OCI-LY3 (cell line): ENCODE data around the gene MLPH.

Experiments used
- H2AFZ ChIP-seq: fragments of 200-600, 300-600 bp; shearing (Covaris generic); 2 replicates; pipeline ENCODE4 v1.6.0; 2014; ENCODE audit warnings: antibody characterized with exemption, low read depth, low read length
- H3K27ac ChIP-seq: fragments of 200-600, 300-600 bp; sonication (generic); 2 replicates; pipeline ENCODE4 v1.5.1; 2014; ENCODE audit warnings: mild to moderate bottlenecking, low read length, moderate library complexity, mixed read lengths
- H3K27me3 ChIP-seq: fragments of 200-600, 300-600 bp; sonication (generic); 2 replicates; pipeline ENCODE4 v1.6.1; 2014; ENCODE audit warnings: low read depth, low read length, mixed read lengths
- H3K36me3 ChIP-seq: fragments of 200-600, 300-600 bp; sonication (generic); replicated peaks from 2 replicates; pipeline ENCODE3; 2014; ENCODE audit warnings: low read depth, low read length, mixed read lengths
- H3K4me1 ChIP-seq: fragments of 300-600, 200-600 bp; sonication (generic); 2 replicates; pipeline ENCODE4 v1.6.1; 2014; ENCODE audit warnings: low read length, mixed read lengths
- H3K4me2 ChIP-seq: fragments of 200-600, 300-600 bp; sonication (generic); 2 replicates; pipeline ENCODE4 v1.6.1; 2014; ENCODE audit warnings: low read length, mixed read lengths
- H3K4me3 ChIP-seq: fragments of 300-600, 200-600 bp; sonication (generic); 2 replicates; pipeline ENCODE4 v1.5.1; 2014; ENCODE audit warnings: antibody characterized with exemption, mild to moderate bottlenecking, low read length, moderate library complexity
- H3K79me2 ChIP-seq: fragments of 300-600, 200-600 bp; shearing (Covaris generic); 2 replicates; pipeline ENCODE4 v1.6.1; 2014; ENCODE audit warnings: mild to moderate bottlenecking, low read length, mixed read lengths
- H3K9ac ChIP-seq: fragments of 300-600, 200-600 bp; shearing (Covaris generic); 2 replicates; pipeline ENCODE4 v1.6.0; 2014; ENCODE audit warnings: mild to moderate bottlenecking, low read length, moderate library complexity
- H3K9me3 ChIP-seq: fragments of 200-600, 300-600 bp; shearing (Covaris generic); 2 replicates; pipeline ENCODE4 v1.6.1; 2014; ENCODE audit warnings: low read length, mixed read lengths; ENCODE audit not compliant: insufficient read depth
- H4K20me1 ChIP-seq: fragments of 200-600, 300-600 bp; sonication (generic); 2 replicates; pipeline ENCODE4 v1.6.1; 2016; ENCODE audit warnings: low read length, mixed read lengths; ENCODE audit not compliant: insufficient read depth
- CTCF ChIP-seq: fragments of 200-600, 300-600 bp; sonication (generic); IDR thresholded peaks from 2 replicates; pipeline ENCODE4 v1.5.1; 2014; ENCODE audit warnings: antibody characterized with exemption, low read length, low read depth
- EZH2phosphoT487 ChIP-seq: fragments of 200-600 bp; shearing (Covaris generic); IDR thresholded peaks from 2 replicates; pipeline ENCODE4 v1.6.1; 2018; ENCODE audit warnings: antibody characterized with exemption, mixed run types, low read depth

MLPH gene

GRCh38 chr2:237513693-237514092 is 26.6 kb downstream of the MLPH start:
- no peak overlapping the region for H3K27ac ChIP-seq
- no peaks in the 10 kb centered on the region for H3K27me3 ChIP-seq
- peaks cover 12% of the 10 kb centered on the region for H3K4me1 ChIP-seq
- no peak for TF ChIP-seq EZH2phosphoT487
- no peak for TF ChIP-seq CTCF
- no peak overlapping the region for H3K9ac ChIP-seq
- H3K4me2 ChIP-seq = no peak overlapping the region
- no peaks in the 10 kb centered on the region for H3K9me3 ChIP-seq
- no peaks in the 10 kb centered on the region for H3K36me3 ChIP-seq
- H3K79me2 ChIP-seq = no peaks in the 10 kb centered on the region
- no peaks in the 10 kb centered on the region for H4K20me1 ChIP-seq
- H3K4me3 ChIP-seq = no peak overlapping the region
- no peak overlapping the region for H2AFZ ChIP-seq

- H3K27me3 ChIP-seq = no peaks in the 10 kb centered on the region
- no peaks in the 10 kb centered on the region for H3K36me3 ChIP-seq
- TF ChIP-seq EZH2phosphoT487 (no peak), CTCF (no peak)
- no peak overlapping the region for H2AFZ ChIP-seq
- no peak overlapping the region for H3K9ac ChIP-seq
- no peaks in the 10 kb centered on the region for H3K9me3 ChIP-seq
- peaks cover 12% of the 10 kb centered on the region for H3K4me1 ChIP-seq
- no peak overlapping the region for H3K4me2 ChIP-seq
- H3K27ac ChIP-seq = no peak overlapping the region
- H3K4me3 ChIP-seq = no peak overlapping the region
- H3K79me2 ChIP-seq = no peaks in the 10 kb centered on the region
- H4K20me1 ChIP-seq = no peaks in the 10 kb centered on the region
Observed at GRCh38 chr2:237514474-237515130, 27.6 kb downstream of the MLPH start.

- H3K9me3 ChIP-seq = no peaks in the 10 kb centered on the region
- H3K4me1 ChIP-seq = peaks cover 12% of the 10 kb centered on the region
- no peaks in the 10 kb centered on the region for H3K27me3 ChIP-seq
- no peak overlapping the region for H3K9ac ChIP-seq
- no peak overlapping the region for H2AFZ ChIP-seq
- no peak overlapping the region for H3K4me3 ChIP-seq
- H3K27ac ChIP-seq = no peak overlapping the region
- no peaks in the 10 kb centered on the region for H3K36me3 ChIP-seq
- H4K20me1 ChIP-seq = no peaks in the 10 kb centered on the region
- H3K4me2 ChIP-seq = no peak overlapping the region
- TF ChIP-seq EZH2phosphoT487 (no peak), CTCF (no peak)
- H3K79me2 ChIP-seq = no peaks in the 10 kb centered on the region
Observed at GRCh38 chr2:237515166-237515565, 28.1 kb downstream of the MLPH start.

GRCh38 chr2:237515621-237516275 is 28.7 kb downstream of the MLPH start:
- no peaks in the 10 kb centered on the region for H3K9me3 ChIP-seq
- TF ChIP-seq EZH2phosphoT487 = no peak
- no peak for TF ChIP-seq CTCF
- H3K36me3 ChIP-seq = no peaks in the 10 kb centered on the region
- H3K9ac ChIP-seq = no peak overlapping the region
- no peaks in the 10 kb centered on the region for H3K79me2 ChIP-seq
- H3K27ac ChIP-seq = no peak overlapping the region
- no peak overlapping the region for H3K4me2 ChIP-seq
- H3K27me3 ChIP-seq = no peaks in the 10 kb centered on the region
- H3K4me1 ChIP-seq = peaks cover 12% of the 10 kb centered on the region
- no peak overlapping the region for H3K4me3 ChIP-seq
- no peak overlapping the region for H2AFZ ChIP-seq
- H4K20me1 ChIP-seq = no peaks in the 10 kb centered on the region
